NCI-H510A (cell line): ENCODE results near the gene PRKAR2A.
"Not testable (repeated sequence)": the region's sequence is repeated elsewhere in the genome, so short reads cannot be mapped to it uniquely, and the experiment has no call there.

Experiments
- DNase-seq: peaks from one replicate; lab custom pipeline; 2025; lab: John Stamatoyannopoulos, UW

Gene PRKAR2A

DNA sequence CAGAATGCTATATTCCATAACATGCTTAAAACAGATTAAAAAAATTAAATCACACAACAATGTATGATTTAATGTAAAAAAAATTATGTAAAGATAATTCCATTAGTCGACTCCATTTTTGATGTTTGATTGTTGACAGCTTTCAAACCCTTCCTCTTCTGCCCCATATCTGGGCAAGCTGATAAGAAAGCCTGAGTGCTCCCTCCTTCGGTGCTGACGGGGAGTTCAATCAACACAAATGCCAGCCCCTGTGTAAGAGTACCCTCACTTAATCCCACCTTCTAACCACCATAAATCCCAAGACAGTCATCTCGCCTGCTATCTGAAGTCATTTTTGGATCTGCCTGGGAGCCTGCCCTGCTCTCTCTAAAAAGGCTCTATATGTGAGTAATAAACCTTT is 70.8 kb downstream of the PRKAR2A start:
- no peak for DNase-seq

GRCh38 chr3:48770192-48770502 is 77.5 kb downstream of the PRKAR2A start:
- no peak for DNase-seq

DNA sequence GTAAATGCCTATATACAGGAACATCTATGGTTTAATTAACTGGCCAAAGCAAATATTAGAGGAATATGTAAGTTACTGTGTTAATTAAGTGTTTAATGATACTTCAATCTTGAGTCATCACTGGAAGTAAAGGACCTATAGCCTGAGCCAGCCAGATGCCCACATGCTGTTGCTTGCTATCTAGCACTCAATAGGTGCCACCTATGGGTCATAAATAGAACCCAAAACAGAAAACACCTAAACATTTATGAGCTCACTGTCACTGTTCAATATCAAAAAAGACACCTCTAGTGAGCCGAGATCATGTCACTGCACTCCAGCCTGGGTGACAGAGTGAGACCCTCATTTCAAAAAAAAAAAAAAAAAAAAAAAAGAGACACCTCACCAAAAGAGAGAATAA is 82.3 kb downstream of the PRKAR2A start:
- DNase-seq, result peak; percentile 4

- no peak for DNase-seq
These were observed 84.9 kb downstream of the PRKAR2A start for GRCh38 chr3:48762816-48763215.

- DNase-seq, result not testable (repeated sequence)
These were observed 87.6 kb downstream of the PRKAR2A start for GRCh38 chr3:48759991-48760540.

GRCh38 chr3:48759531-48759930 is 88.1 kb downstream of the PRKAR2A start:
- DNase-seq, result not testable (repeated sequence)

GRCh38 chr3:48759071-48759470 is 88.6 kb downstream of the PRKAR2A start:
- no peak for DNase-seq

- no peak for DNase-seq
These were observed 91.0 kb downstream of the PRKAR2A start for GRCh38 chr3:48756640-48757039.

GRCh38 chr3:48750856-48751255 is 96.8 kb downstream of the PRKAR2A start:
- no peak for DNase-seq

- DNase-seq, result no peak
These were observed 98.9 kb downstream of the PRKAR2A start for GRCh38 chr3:48748754-48749153.

DNA sequence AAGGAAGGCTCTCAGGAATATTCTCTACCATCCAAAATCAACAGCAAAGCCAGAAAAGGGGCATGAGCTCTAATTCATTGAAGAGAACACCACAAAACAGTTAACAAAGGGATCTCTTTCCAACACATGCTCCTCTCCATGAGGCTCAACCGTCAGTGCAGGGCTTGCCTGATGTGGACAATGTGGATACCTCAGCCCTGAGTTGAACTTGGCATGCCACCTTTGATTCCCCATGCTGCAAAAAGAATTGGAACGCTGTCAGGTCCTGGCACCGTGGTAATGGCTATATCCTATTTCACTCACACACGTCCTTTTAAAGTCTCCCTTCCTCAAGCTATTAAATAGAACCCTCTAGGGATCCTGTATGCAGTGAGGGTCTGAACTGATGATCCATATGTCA is 100.0 kb downstream of the PRKAR2A start:
- no peak for DNase-seq

- DNase-seq, result no peak
These were observed 100.6 kb downstream of the PRKAR2A start for GRCh38 chr3:48747015-48747615.

DNA sequence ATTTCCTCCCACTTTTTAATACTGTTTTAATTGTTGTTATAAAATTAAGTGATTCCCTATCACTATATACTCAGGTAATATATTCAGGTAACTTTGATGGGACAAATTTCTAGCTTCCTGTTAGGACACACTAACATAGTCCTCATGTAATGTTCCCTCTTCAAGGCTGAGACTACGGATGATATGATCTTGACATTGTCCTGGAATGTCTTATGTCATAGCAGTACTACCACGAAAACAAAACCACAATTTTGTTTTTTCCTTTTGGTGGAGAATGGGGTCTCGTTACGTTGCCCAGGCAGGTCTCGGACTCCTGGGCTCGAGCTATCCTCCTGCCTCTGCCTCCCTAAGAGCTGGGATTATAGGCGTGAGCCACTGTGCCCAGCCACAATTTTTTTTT is 103.9 kb downstream of the PRKAR2A start:
- no peak for DNase-seq

DNA sequence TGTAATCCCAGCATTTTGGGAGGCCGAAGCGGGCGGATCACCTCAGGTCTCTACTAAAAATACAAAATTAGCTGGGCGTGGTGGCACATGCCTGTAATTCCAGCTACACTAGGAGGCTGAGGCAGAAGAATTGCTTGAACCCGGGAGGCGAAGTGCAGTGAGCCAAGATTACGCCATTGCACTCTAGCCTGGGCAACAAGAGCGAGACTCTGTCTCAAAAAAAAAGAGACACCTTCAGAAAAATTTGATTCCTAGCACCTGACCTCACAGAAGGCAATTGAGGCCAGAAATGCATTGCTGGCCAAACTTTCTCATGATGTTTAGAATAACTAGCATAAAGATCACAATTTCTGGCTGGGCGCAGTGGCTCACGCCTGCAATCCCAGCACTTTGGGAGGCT is 106.4 kb downstream of the PRKAR2A start:
- DNase-seq, result not testable (repeated sequence)

GRCh38 chr3:48739955-48740823 is 107.5 kb downstream of the PRKAR2A start:
- no peak for DNase-seq

DNA sequence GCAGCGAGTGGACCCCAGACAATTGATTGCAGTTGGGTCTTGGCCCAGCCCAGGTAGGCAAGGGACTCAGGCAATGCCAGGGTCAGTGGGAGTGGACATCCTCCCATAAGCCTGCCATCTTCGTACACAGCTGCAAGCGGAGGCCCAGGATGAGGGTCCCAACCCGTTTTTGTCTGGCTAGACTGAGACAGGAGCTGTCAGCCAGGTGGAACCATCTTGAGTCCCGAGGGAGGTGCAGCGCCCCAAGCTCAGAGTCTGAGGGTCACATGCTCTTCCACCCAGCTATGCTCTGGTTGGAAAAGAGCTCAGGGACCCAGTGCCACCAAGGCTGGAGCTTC is 108.1 kb downstream of the PRKAR2A start:
- DNase-seq, result no peak

- no peak for DNase-seq
These were observed 108.6 kb downstream of the PRKAR2A start for GRCh38 chr3:48738926-48739616.

DNA sequence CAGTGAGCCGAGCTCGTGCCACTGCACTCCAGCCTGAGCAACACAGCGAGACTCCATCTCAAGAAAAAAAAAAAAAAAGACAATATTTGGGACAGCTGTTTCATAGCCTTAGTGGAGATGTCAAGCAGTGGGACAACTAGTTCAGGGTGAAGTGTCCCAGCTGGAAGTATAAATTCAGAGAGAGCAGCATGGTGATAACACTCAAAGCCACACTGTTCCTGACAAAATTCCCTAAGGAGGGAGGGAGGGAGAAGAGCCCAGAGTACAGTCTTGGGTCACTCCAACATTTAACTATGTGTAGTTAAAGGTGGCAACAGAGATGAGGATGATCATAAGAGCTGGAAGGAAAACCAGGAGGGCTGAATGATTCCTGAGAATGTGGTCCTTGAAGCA is 109.5 kb downstream of the PRKAR2A start:
- no peak for DNase-seq

- not testable (repeated sequence) for DNase-seq
These were observed 112.5 kb downstream of the PRKAR2A start for GRCh38 chr3:48735075-48735767.

- DNase-seq, result not testable (repeated sequence)
These were observed 113.1 kb downstream of the PRKAR2A start for GRCh38 chr3:48734541-48734940.

- DNase-seq, result not testable (repeated sequence)
These were observed 113.7 kb downstream of the PRKAR2A start for GRCh38 chr3:48733752-48734518.

- DNase-seq, result no peak
These were observed 120.2 kb downstream of the PRKAR2A start for GRCh38 chr3:48727511-48727910.
